ENCODE data around the gene ZBTB20.

- TF ChIP-seq CTCF (conservative IDR thresholded peaks at IDR 0.05) = no peak
- no peak for TF ChIP-seq EZH2 (IDR thresholded peaks at IDR 0.05; ENCODE audit: low read depth)
Observed at GRCh38 chr3:114939920-114940319, 207.2 kb downstream of the ZBTB20 start.

Measured in PC-9 (cell line).